GM10847 (cell line): ENCODE data around the gene MARK1.

Experiments used
- POLR2A ChIP-seq: IDR thresholded peaks from 2 replicates; pipeline ENCODE4 v1.6.1; 2011; ENCODE audit not compliant: insufficient read length; ENCODE audit errors: extremely low read depth

The MARK1 gene

DNA sequence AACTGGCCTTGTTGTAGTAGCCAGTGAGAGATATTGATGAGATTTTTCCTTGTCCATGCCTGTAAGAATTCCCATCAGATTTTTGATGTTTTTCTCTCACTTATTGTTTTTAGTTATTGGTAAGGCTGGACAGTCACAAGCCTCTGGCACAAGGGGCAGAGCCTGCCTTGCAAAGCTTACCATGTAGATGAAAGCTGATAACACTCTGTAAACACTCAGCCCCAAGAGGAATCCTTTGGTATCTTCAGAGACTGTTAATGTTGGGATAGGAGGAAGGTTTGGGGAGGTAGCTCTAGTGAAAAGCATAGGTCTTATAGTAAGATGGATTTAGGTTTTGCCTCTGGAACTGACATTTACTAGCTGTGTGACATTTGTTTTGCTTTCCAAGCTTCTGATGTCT, 37.7 kb downstream of the MARK1 start:
- no peak for TF ChIP-seq POLR2A

DNA sequence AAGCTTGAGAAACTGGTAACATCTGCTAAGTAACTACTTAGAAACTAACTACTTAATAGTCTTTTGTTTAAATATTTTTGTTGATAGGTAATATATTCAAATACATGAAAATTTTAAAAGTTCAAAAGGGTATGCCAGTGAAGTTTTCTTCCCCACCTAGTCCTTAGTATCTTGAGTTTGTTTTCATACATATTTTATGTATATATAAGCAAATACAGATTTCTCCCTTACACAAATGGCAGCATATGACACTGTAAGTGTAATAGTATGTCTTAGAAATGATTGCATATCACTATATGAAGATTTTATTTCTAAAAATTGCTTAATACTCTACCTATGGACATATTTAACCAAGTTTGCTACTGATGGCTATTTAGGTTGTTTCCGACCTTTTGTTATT, 38.9 kb downstream of the MARK1 start:
- TF ChIP-seq POLR2A, result no peak

GRCh38 chr1:220572416-220572815, 44.5 kb downstream of the MARK1 start:
- TF ChIP-seq POLR2A, result no peak

GRCh38 chr1:220573836-220574235, 45.9 kb downstream of the MARK1 start:
- no peak for TF ChIP-seq POLR2A

DNA sequence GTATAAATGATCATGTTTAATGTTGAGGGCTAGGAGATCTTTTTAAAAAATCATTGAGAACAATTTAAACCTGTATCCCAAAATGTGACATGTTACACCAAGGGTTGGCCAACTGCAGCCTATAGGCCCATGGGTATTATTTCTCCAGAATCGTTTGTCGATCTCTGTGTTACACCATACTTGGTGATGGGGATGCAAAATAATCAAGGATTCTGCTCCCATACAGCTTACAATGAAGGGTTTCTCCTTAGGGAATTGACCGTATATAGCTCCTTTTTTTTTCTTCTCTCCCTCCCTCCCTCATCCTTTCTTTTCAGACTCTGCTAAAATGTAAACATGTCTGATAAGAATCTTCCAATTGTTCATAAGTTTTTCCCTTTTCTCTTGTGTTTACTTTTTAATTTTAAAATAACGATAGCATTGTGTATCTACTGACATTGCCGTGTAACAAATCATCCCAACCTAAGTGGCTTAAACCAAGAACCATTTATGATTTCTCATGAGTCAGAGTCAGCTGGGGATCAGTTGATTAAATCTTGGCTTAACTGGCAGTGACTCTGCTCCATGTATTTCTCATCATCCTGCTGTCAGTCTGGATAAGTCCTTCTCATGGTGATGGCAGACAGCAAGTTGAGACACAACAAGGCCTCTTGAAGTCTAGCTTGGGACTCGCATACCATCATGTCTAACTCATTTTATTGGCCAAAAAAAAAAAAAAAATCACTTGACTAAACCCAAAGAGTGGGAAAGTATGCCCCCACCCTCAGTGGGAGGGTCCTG, 48.0 kb downstream of the MARK1 start:
- no peak for TF ChIP-seq POLR2A

- no peak for TF ChIP-seq POLR2A
Observed at GRCh38 chr1:220577926-220578325, 50.0 kb downstream of the MARK1 start.

DNA sequence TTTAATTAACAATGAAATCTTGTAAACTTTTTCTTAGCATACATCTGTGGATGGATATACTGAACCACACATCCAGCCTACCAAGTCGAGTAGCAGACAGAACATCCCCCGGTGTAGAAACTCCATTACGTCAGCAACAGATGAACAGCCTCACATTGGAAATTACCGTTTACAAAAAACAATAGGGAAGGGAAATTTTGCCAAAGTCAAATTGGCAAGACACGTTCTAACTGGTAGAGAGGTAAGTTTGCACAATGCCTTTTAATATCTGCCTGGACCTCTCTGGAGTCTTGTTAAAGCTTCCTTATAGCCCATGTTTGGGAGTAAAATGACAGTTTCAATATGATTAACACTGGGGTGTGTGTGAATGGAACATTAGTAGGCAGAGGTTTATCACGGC, 51.4 kb downstream of the MARK1 start:
- TF ChIP-seq POLR2A, result no peak

- no peak for TF ChIP-seq POLR2A
Observed at GRCh38 chr1:220592714-220593113, 64.8 kb downstream of the MARK1 start.

GRCh38 chr1:220594356-220594755, 66.4 kb downstream of the MARK1 start:
- TF ChIP-seq POLR2A, result no peak

GRCh38 chr1:220595179-220595578, 67.2 kb downstream of the MARK1 start:
- no peak for TF ChIP-seq POLR2A

DNA sequence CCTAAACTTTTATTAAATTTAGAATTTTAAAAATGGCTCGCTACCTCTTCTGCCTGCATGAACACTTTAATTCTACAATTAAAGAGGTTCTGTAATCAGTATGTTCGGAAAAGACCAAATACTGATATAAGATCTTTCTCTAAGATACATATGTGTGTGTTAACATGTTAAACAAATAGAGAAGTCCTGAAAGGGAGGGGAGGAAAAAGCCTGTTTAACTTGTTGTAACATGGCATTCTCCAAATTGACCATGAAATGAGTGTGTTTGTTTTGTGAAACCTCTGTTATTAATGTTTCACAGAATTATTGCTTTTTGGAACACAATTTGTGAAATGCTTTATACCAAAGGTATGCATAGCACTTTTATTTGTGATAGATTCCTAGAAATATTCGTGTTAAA, 77.0 kb downstream of the MARK1 start:
- no peak for TF ChIP-seq POLR2A

GRCh38 chr1:220616836-220617235, 88.9 kb downstream of the MARK1 start:
- TF ChIP-seq POLR2A, result no peak

DNA sequence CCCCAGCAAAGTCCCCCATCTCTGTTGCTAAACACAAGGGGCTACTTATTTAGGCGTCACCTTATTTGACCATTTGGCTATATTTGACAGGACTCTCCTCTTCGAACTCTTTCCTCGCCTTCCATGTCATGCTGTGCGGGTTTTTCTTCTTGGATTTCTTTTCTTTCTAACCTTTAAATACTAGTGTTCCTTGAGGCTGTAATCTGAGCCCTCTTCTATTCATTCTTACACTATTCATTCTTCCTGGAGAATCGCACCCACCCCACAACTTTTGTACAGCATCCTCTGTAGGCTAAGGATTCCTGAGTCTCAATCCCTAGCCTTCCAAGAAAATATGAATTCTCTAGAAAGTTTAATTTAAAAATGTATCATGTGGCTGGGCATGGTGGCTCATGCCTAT, 100.5 kb downstream of the MARK1 start:
- TF ChIP-seq POLR2A, result no peak

- no peak for TF ChIP-seq POLR2A
Observed at GRCh38 chr1:220631238-220631815, 103.4 kb downstream of the MARK1 start.

GRCh38 chr1:220637759-220638158, 109.8 kb downstream of the MARK1 start:
- TF ChIP-seq POLR2A, result no peak

DNA sequence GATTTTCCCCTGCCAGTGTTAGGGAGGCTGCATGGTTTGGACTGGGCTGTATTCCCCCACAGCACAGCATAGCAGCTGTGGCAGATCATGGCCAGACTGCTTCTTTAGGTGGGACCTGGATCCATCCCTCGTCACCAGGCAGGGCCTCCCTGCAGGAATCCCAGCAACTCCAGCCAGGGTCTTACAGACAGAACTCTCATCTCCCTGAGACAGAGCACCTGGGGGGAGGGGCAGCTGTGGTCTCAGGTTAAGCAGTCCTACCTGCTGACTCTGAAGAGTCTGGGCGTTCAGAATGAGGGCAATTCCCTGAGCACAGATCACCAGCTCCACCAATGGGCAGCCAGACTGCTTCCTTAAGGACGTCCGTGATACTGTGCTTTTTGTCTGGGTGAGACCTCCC, 114.3 kb downstream of the MARK1 start:
- no peak for TF ChIP-seq POLR2A

DNA sequence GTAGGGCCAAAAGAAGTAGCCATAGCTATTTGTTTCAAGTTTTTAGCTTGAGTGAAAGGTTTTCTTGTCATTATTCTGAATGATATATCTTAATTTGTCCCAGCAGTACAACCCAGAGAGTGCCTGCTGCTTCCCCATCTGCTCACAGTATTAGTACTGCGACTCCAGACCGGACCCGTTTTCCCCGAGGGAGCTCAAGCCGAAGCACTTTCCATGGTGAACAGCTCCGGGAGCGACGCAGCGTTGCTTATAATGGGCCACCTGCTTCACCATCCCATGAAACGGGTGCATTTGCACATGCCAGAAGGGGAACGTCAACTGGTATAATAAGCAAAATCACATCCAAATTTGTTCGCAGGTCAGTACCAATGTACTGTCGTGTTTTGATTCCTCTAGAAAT, 125.1 kb downstream of the MARK1 start:
- no peak for TF ChIP-seq POLR2A
